T-cell (primary cell): ENCODE results near the gene TMEM245. TPM values are rescaled to one million over a fixed set of nuclear protein-coding genes. Genes with fewer than 3 reads are reported as not detected.
"Not testable (repeated sequence)": the region's sequence is repeated elsewhere in the genome, so short reads cannot be mapped to it uniquely, and the experiment has no call there.

Experiments used
- ATAC-seq, 4 experiments: fragments of 200-7000 bp in 3 of 4; fragments of 150-1000 bp in 1 of 4; cut with Tn5 transposase; replicated peaks in 1 of 4; 1 replicate in 3 of 4; 2 replicates in 1 of 4; pipeline ENCODE4 v1.10.0; 2021; ENCODE audit warnings: moderate library complexity in 3 of 4, mild to moderate bottlenecking in 2 of 4, moderate number of reproducible peaks in 1 of 4
- CTCF ChIA-PET, 2 donors: fragments of 300-600 bp; sonication (Branson Sonifier 250); formaldehyde crosslinking; loops; one replicate each; lab custom pipeline; 2022; ENCODE audit warnings: antibody characterized with exemption in 2 of 2; lab: Charles Lee
- POLR2A ChIA-PET, 2 donors: fragments of 300-600 bp; sonication (Branson Sonifier 250); formaldehyde crosslinking; loops; one replicate each; lab custom pipeline; 2022; ENCODE audit warnings: antibody characterized with exemption in 2 of 2; lab: Charles Lee
- DNase-seq, 35 experiments: peaks; one replicate each; pipeline versions ENCODE4 v3.0.0 to v3.0.0-alpha.2; 2013 to 2023
- H3K27ac ChIP-seq: one replicate; pipeline ENCODE4 v1.5.1; 2013; ENCODE audit warnings: low read length
- H3K27me3 ChIP-seq, 2 experiments: replicated peaks in 1 of 2; 1 replicate in 1 of 2; 2 replicates in 1 of 2; pipeline versions ENCODE4 v1.6.1 to v1.7.0; 2013; ENCODE audit warnings: low read length in 1 of 2, mixed read lengths in 1 of 2; ENCODE audit not compliant: control insufficient read depth in 2 of 2, insufficient read depth in 2 of 2; ENCODE audit errors: extremely low read depth in 1 of 2
- H3K36me3 ChIP-seq, 2 donors: 1 replicate in 1 of 2; 2 replicates in 1 of 2; pipeline versions ENCODE4 v1.6.1 to v1.7.0; 2013; ENCODE audit warnings: low read length in 1 of 2; ENCODE audit not compliant: control insufficient read depth in 2 of 2, insufficient read depth in 1 of 2; ENCODE audit errors: extremely low read depth in 1 of 2
- H3K4me1 ChIP-seq, 2 experiments: 1 replicate in 1 of 2; 2 replicates in 1 of 2; pipeline versions ENCODE4 v1.6.1 to v1.7.0; 2013; ENCODE audit warnings: low read length in 2 of 2, mixed read lengths in 1 of 2; ENCODE audit not compliant: insufficient read depth in 2 of 2, control insufficient read depth in 1 of 2; ENCODE audit errors: extremely low read depth in 1 of 2
- H3K4me3 ChIP-seq, 2 donors: 1 replicate in 1 of 2; 2 replicates in 1 of 2; pipeline versions ENCODE4 v1.5.1 to v1.7.0; 2013; ENCODE audit warnings: mild to moderate bottlenecking in 2 of 2, low read length in 1 of 2, moderate library complexity in 1 of 2; ENCODE audit not compliant: control insufficient read depth in 1 of 2; ENCODE audit errors: extremely low read depth in 1 of 2
- H3K9me3 ChIP-seq: 2 replicates; pipeline ENCODE4 v1.7.0; 2013
- H3K27ac Mint-ChIP-seq, 2 donors: one replicate each; pipeline ENCODE4 v1.8.0; 2020 to 2021; ENCODE audit warnings: mild to moderate bottlenecking in 2 of 2, mixed read lengths in 2 of 2
- H3K27me3 Mint-ChIP-seq, 2 donors: one replicate each; pipeline ENCODE4 v1.8.0; 2021 to 2022; ENCODE audit warnings: mixed read lengths in 2 of 2
- H3K36me3 Mint-ChIP-seq: one replicate; pipeline ENCODE4 v1.8.0; 2021; ENCODE audit warnings: mixed read lengths
- H3K4me1 Mint-ChIP-seq, 3 donors: one replicate each; pipeline ENCODE4 v1.8.0; 2020 to 2022; ENCODE audit warnings: mixed read lengths in 3 of 3, mild to moderate bottlenecking in 1 of 3
- H3K4me3 Mint-ChIP-seq, 3 donors: one replicate each; pipeline ENCODE4 v1.8.0; 2020 to 2022; ENCODE audit warnings: mild to moderate bottlenecking in 3 of 3, mixed read lengths in 3 of 3, moderate library complexity in 3 of 3
- H3K9me3 Mint-ChIP-seq, 3 donors: one replicate each; pipeline ENCODE4 v1.8.0; 2020 to 2022; ENCODE audit warnings: mixed read lengths in 3 of 3
- WGBS: methylation state at CpG from one replicate; pipeline ENCODE4 v1.1.5; 2013; ENCODE audit warnings: missing lambda C conversion rate; ENCODE audit not compliant: insufficient coverage; 5-methylcytosine and 5-hydroxymethylcytosine counted together
- total RNA-seq, 35 experiments: library from RNA in 6 of 35; stranded (reverse) in 6 of 35; fragments of 120-200 nt in 1 of 35; gene quantifications; one replicate each; pipeline versions ENCODE4 v1.2.1 to v1.2.4 and lab custom pipeline; 2013 to 2026

Gene TMEM245
- total RNA-seq, 5 donors from 2014 or later (not counting 1 experiment from before 2014, with no cell fraction given) = 32.5 to 68.1 (median 52.5) TPM

GRCh38 chr9:109063760-109064159, 56.0 kb downstream of the TMEM245 start:
- ChIA-PET POLR2A (no interaction called here), CTCF (no interaction called here)
- no peak overlapping the region for H3K4me3 ChIP-seq
- H3K9me3 ChIP-seq = no peaks in the 10 kb centered on the region
- no peaks in the 10 kb centered on the region for H3K9me3 Mint-ChIP-seq
- ATAC-seq = no peak
- H3K27ac Mint-ChIP-seq = no peak overlapping the region
- H3K27ac ChIP-seq = no peak overlapping the region
- no peaks in the 10 kb centered on the region for H3K4me1 Mint-ChIP-seq
- DNase-seq = no peak
- 71% methylated on average over 1 of the region's 2 CpGs for WGBS
- H3K4me1 ChIP-seq = no peaks in the 10 kb centered on the region
- H3K27me3 Mint-ChIP-seq = no peaks in the 10 kb centered on the region
- peaks cover 11 to 72% of the 10 kb centered on the region in 2 donors for H3K36me3 ChIP-seq
- no peaks in the 10 kb centered on the region for H3K27me3 ChIP-seq
- peaks cover 48% of the 10 kb centered on the region for H3K36me3 Mint-ChIP-seq
- H3K4me3 Mint-ChIP-seq = no peak overlapping the region

GRCh38 chr9:109062543-109062942, 57.2 kb downstream of the TMEM245 start:
- Mint-ChIP-seq H3K9me3 (no peaks in the 10 kb centered on the region), H3K4me1 (no peaks in the 10 kb centered on the region), H3K27ac (no peak overlapping the region), H3K36me3 (peaks cover 49% of the 10 kb centered on the region), H3K4me3 (no peak overlapping the region), H3K27me3 (no peaks in the 10 kb centered on the region)
- 100% methylated on average over 4 of the region's 6 CpGs for WGBS
- ATAC-seq (no peak), DNase-seq (no peak)
- Histone ChIP-seq H3K27ac (no peak overlapping the region), H3K27me3 (no peaks in the 10 kb centered on the region), H3K36me3 (peaks cover 5 to 69% of the 10 kb centered on the region in 2 donors), H3K4me3 (no peak overlapping the region), H3K4me1 (no peaks in the 10 kb centered on the region), H3K9me3 (no peaks in the 10 kb centered on the region)
- POLR2A ChIA-PET = no interaction called here
- CTCF ChIA-PET = no interaction called here

- no peak overlapping the region for H3K4me3 ChIP-seq
- no peaks in the 10 kb centered on the region for H3K9me3 ChIP-seq
- no peak for DNase-seq
- H3K27me3 ChIP-seq = no peaks in the 10 kb centered on the region
- Mint-ChIP-seq H3K27me3 (no peaks in the 10 kb centered on the region), H3K4me1 (peaks cover 0 to 1% (median 0%) of the 10 kb centered on the region in 3 donors), H3K27ac (no peak overlapping the region), H3K36me3 (peaks cover 52% of the 10 kb centered on the region), H3K4me3 (no peak overlapping the region), H3K9me3 (no peaks in the 10 kb centered on the region)
- H3K36me3 ChIP-seq = peaks cover 0 to 67% of the 10 kb centered on the region in 2 donors
- no peak overlapping the region for H3K27ac ChIP-seq
- ChIA-PET POLR2A (no interaction called here), CTCF (no interaction called here)
- ATAC-seq = no peak
- H3K4me1 ChIP-seq = no peaks in the 10 kb centered on the region
- 100% methylated on average over 1 of the region's 3 CpGs for WGBS
Observed at GRCh38 chr9:109060191-109060590, 59.6 kb downstream of the TMEM245 start.

- peaks cover 0 to 60% of the 10 kb centered on the region in 2 donors for H3K36me3 ChIP-seq
Observed at GRCh38 chr9:109053121-109053520, 66.6 kb downstream of the TMEM245 start.

GRCh38 chr9:109052416-109052815, 67.3 kb downstream of the TMEM245 start:
- no peaks in the 10 kb centered on the region for H3K27me3 ChIP-seq
- no peak overlapping the region for H3K4me3 ChIP-seq
- Mint-ChIP-seq H3K4me1 (peaks cover 0 to 5% (median 1%) of the 10 kb centered on the region in 3 donors), H3K27me3 (no peaks in the 10 kb centered on the region), H3K9me3 (no peaks in the 10 kb centered on the region), H3K36me3 (peaks cover 69% of the 10 kb centered on the region), H3K4me3 (no peak overlapping the region), H3K27ac (no peak overlapping the region)
- no peaks in the 10 kb centered on the region for H3K9me3 ChIP-seq
- 100% methylated on average over 1 of the region's 2 CpGs for WGBS
- ChIA-PET POLR2A (no interaction called here), CTCF (no interaction called here)
- DNase-seq = no peak
- H3K4me1 ChIP-seq = no peaks in the 10 kb centered on the region
- no peak overlapping the region for H3K27ac ChIP-seq
- ATAC-seq = no peak
- H3K36me3 ChIP-seq = peaks cover 0 to 62% of the 10 kb centered on the region in 2 donors

More at GRCh38 chr9:109053121-109053520, 66.6 kb downstream of the TMEM245 start:
- H3K9me3 Mint-ChIP-seq, H3K27me3 Mint-ChIP-seq, H3K9me3 ChIP-seq, DNase-seq, H3K27me3 ChIP-seq, H3K4me1 ChIP-seq, ATAC-seq, H3K27ac Mint-ChIP-seq, H3K4me3 ChIP-seq, H3K27ac ChIP-seq, CTCF ChIA-PET, H3K4me3 Mint-ChIP-seq, H3K4me1 Mint-ChIP-seq: not testable (repeated sequence)
- WGBS = 100% methylated on average over 2 of the region's 4 CpGs
- POLR2A ChIA-PET = interaction anchor here in 1 of 2 donors (0.6 kb wide), 1 partner anchor 8 kb away, joined by 5 read pairs; no protein-coding TSS in a partner anchor
- peaks cover 68% of the 10 kb centered on the region for H3K36me3 Mint-ChIP-seq

- ATAC-seq = no peak
- POLR2A ChIA-PET = no interaction called here
- no peaks in the 10 kb centered on the region for H3K27me3 ChIP-seq
- peaks cover 0 to 63% of the 10 kb centered on the region in 2 donors for H3K36me3 ChIP-seq
- Mint-ChIP-seq H3K4me3 (no peak overlapping the region), H3K27me3 (no peaks in the 10 kb centered on the region), H3K9me3 (no peaks in the 10 kb centered on the region), H3K4me1 (peaks cover 0 to 5% (median 4%) of the 10 kb centered on the region in 3 donors), H3K36me3 (peaks cover 69% of the 10 kb centered on the region), H3K27ac (no peak overlapping the region)
- no peak overlapping the region for H3K27ac ChIP-seq
- H3K4me1 ChIP-seq = no peaks in the 10 kb centered on the region
- no peak overlapping the region for H3K4me3 ChIP-seq
- H3K9me3 ChIP-seq = no peaks in the 10 kb centered on the region
- CTCF ChIA-PET = no interaction called here
- no peak for DNase-seq
- no CpG with 5 or more reads among the region's 1 CpG for WGBS
Observed at GRCh38 chr9:109051733-109052132, 68.0 kb downstream of the TMEM245 start.

- Mint-ChIP-seq H3K36me3 (peaks cover 72% of the 10 kb centered on the region), H3K4me3 (no peak overlapping the region), H3K27me3 (no peaks in the 10 kb centered on the region), H3K4me1 (peaks cover 0 to 5% (median 4%) of the 10 kb centered on the region in 3 donors), H3K27ac (no peak overlapping the region), H3K9me3 (no peaks in the 10 kb centered on the region)
- ChIA-PET CTCF (no interaction called here), POLR2A (no interaction called here)
- H3K27ac ChIP-seq = no peak overlapping the region
- DNase-seq (no peak), ATAC-seq (no peak)
- WGBS = 85% methylated on average over 6 of the region's 7 CpGs
- no peak overlapping the region for H3K4me3 ChIP-seq
- no peaks in the 10 kb centered on the region for H3K9me3 ChIP-seq
- H3K4me1 ChIP-seq = no peaks in the 10 kb centered on the region
- peaks cover 0 to 67% of the 10 kb centered on the region in 2 donors for H3K36me3 ChIP-seq
- no peaks in the 10 kb centered on the region for H3K27me3 ChIP-seq
Observed at GRCh38 chr9:109050444-109050843, 69.3 kb downstream of the TMEM245 start.
